Measurements from ENCODE around the gene HLA-DMB. TPM values are rescaled to one million over a fixed set of nuclear protein-coding genes. Genes with fewer than 3 reads are reported as not detected.

The HLA-DMB gene
- total RNA-seq, 1 experiment from 2014 or later, result 1.7 TPM

DNA sequence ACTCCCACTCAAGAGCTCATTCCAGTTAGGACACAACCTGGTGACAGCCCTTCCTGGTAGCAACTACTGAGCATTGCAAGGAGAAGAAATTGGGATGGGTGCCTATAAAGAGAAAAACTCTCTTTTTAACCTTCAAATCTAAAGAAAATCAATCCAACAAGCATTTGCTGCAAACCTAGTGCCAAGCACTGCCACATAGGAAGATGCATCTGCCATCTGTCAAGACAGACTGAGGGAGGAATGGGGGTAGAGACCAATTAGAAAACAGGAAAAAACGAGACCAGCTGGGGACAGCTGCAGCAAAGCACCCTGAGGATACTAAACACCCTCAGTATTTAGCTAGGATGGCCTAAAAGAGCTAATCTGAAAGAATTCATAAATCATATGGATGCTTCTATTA lies 27.9 kb downstream of the HLA-DMB start:
- H3K23ac ChIP-seq (ENCODE audit: insufficient read length, low read depth, low read length), result no peak overlapping the region
- peaks cover 28% of the 10 kb centered on the region for H3K27me3 Mint-ChIP-seq (ENCODE audit: low read depth)
- H2AK5ac ChIP-seq (ENCODE audit: insufficient read length, low read length), result no peak overlapping the region
- no peaks in the 10 kb centered on the region for H4K20me1 ChIP-seq (ENCODE audit: control insufficient read depth, insufficient read depth, insufficient read length)
- H3K79me1 ChIP-seq (ENCODE audit: insufficient read depth, low read depth, low read length, poor library complexity, severe bottlenecking), result no peaks in the 10 kb centered on the region
- H4K8ac ChIP-seq (replicated peaks; ENCODE audit: insufficient read length, low read depth, low read length), result no peak overlapping the region
- no peak overlapping the region for H3K27ac Mint-ChIP-seq
- no peaks in the 10 kb centered on the region for H3K79me2 ChIP-seq (ENCODE audit: insufficient read depth, low read length)
- no peak overlapping the region for H3K9ac ChIP-seq (ENCODE audit: extremely low read depth, insufficient read length, low read length)
- no peak overlapping the region for H2BK5ac ChIP-seq (ENCODE audit: insufficient read length, low read length)
- DNase-seq, result no peak
- no peak overlapping the region for H4K91ac ChIP-seq (ENCODE audit: insufficient read length, low read depth, low read length)
- H3K18ac ChIP-seq (ENCODE audit: insufficient read length, low read depth, low read length), result no peak overlapping the region
- H3K4me1 Mint-ChIP-seq, result no peaks in the 10 kb centered on the region
- no peaks in the 10 kb centered on the region for H3K27me3 ChIP-seq (ENCODE audit: insufficient read depth, low read length)
- H3K4ac ChIP-seq (ENCODE audit: low read depth, low read length), result no peak overlapping the region
- no peak overlapping the region for H3K4me3 Mint-ChIP-seq
- H3T11ph ChIP-seq (ENCODE audit: low read length), result no peak overlapping the region
- H3K36me3 Mint-ChIP-seq (ENCODE audit: insufficient read depth in 1 of 3, low read depth in 3 of 3), result no peaks in the 10 kb centered on the region
- H3K27ac ChIP-seq (ENCODE audit: insufficient read length, low read depth, low read length), result no peak overlapping the region
- no peak overlapping the region for H2BK15ac ChIP-seq (ENCODE audit: low read depth, low read length)
- no peak overlapping the region for H3K56ac ChIP-seq (ENCODE audit: insufficient read length, low read depth, low read length)
- H3K4me1 ChIP-seq (ENCODE audit: insufficient read depth, low read length), result no peaks in the 10 kb centered on the region
- no peak overlapping the region for H4K5ac ChIP-seq (ENCODE audit: insufficient read length, low read depth, low read length)
- no peak overlapping the region for H2BK120ac ChIP-seq (ENCODE audit: low read depth, low read length, poor library complexity, severe bottlenecking)
- H2BK20ac ChIP-seq (ENCODE audit: low read depth, low read length, poor library complexity, severe bottlenecking), result no peak overlapping the region
- H3K9me3 Mint-ChIP-seq, result no peaks in the 10 kb centered on the region
- no peak overlapping the region for H2AFZ ChIP-seq (ENCODE audit: low read length)
- H3K23me2 ChIP-seq (ENCODE audit: insufficient read length, low read depth, low read length, poor library complexity, severe bottlenecking), result no peaks in the 10 kb centered on the region
- H2BK12ac ChIP-seq (ENCODE audit: insufficient read length, low read depth, low read length), result no peak overlapping the region
- H3K4me2 ChIP-seq (ENCODE audit: insufficient read depth, insufficient read length, low read length), result no peak overlapping the region
- WGBS (ENCODE audit: extremely low coverage, insufficient read length, low lambda C conversion rate), result no CpG with 5 or more reads among the region's 1 CpG
- no peak for TF ChIP-seq CTCF (conservative IDR thresholded peaks at IDR 0.05)
- H3K14ac ChIP-seq (ENCODE audit: insufficient read depth, low read length), result no peak overlapping the region
- no peaks in the 10 kb centered on the region for H3K9me3 ChIP-seq (ENCODE audit: control insufficient read depth, low read depth, low read length)
